HG03520 (cell line): ENCODE measurements around the gene ANTXR2.

Experiments
- ATAC-seq: cut with Tn5 transposase; IDR thresholded peaks from one replicate; pipeline ENCODE4 v1.9.1; 2021; ENCODE audit warnings: mild to moderate bottlenecking, moderate library complexity; ENCODE audit not compliant: unreplicated experiment

The ANTXR2 gene

GRCh38 chr4:79874197-79874596, 198.8 kb downstream of the ANTXR2 start:
- no peak for ATAC-seq

GRCh38 chr4:79872738-79873137, 200.3 kb downstream of the ANTXR2 start:
- no peak for ATAC-seq

GRCh38 chr4:79871961-79872360, 201.1 kb downstream of the ANTXR2 start:
- ATAC-seq = no peak

GRCh38 chr4:79869597-79870237, 203.3 kb downstream of the ANTXR2 start:
- no peak for ATAC-seq

- no peak for ATAC-seq
These were observed 207.8 kb downstream of the ANTXR2 start for GRCh38 chr4:79865201-79865597.

GRCh38 chr4:79864500-79865200, 208.4 kb downstream of the ANTXR2 start:
- ATAC-seq = no peak

- ATAC-seq = no peak
These were observed 209.7 kb downstream of the ANTXR2 start for GRCh38 chr4:79863333-79863732.

- ATAC-seq = no peak
These were observed 210.2 kb downstream of the ANTXR2 start for GRCh38 chr4:79862821-79863220.

- no peak for ATAC-seq
These were observed 215.2 kb downstream of the ANTXR2 start for GRCh38 chr4:79857811-79858210.

GRCh38 chr4:79856196-79856595, 216.8 kb downstream of the ANTXR2 start:
- ATAC-seq = no peak

GRCh38 chr4:79854856-79855502, 218.1 kb downstream of the ANTXR2 start:
- ATAC-seq = no peak

GRCh38 chr4:79852305-79852730, 220.7 kb downstream of the ANTXR2 start:
- no peak for ATAC-seq

GRCh38 chr4:79851625-79852304, 221.3 kb downstream of the ANTXR2 start:
- ATAC-seq = no peak
